ENCODE data around the gene RIPK1.

RIPK1 gene

DNA sequence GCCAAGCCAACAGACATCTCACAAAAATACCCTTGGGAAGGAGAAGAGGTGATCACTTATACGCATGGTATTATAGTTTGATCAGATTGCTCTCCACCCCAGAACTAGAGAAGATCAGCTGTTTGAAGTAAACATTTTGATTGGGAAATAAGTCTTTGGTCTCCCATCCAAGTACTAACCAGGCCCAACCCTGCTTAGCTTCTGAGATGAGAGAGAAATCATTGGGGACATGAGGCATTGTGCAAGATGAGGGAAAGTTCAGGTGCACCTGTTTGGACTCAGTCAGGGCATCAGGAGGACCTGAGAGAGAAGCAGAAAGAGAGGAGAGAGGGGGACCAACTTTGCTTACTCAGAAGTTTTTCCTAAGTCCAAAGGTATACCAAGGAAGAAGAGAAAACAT, 11.4 kb downstream of the RIPK1 start:
- ATAC-seq (ENCODE audit: insufficient read depth, low read depth) (no peak), DNase-seq (no peak)
- Histone ChIP-seq H2AFZ (ENCODE audit: low read depth, low read length) (no peak overlapping the region), H3K9me3 (ENCODE audit: insufficient read depth, low read length, severe bottlenecking) (no peaks in the 10 kb centered on the region), H3K9ac (ENCODE audit: low read depth, low read length) (no peak overlapping the region), H4K20me1 (ENCODE audit: insufficient read depth, low read length) (peaks cover 4% of the 10 kb centered on the region; the same call in 1 of the 2 replicates), H3K27ac (ENCODE audit: low read length) (no peak overlapping the region), H3K4me1 (ENCODE audit: insufficient read depth, low read length) (peaks cover 14% of the 10 kb centered on the region), H3K4me3 (ENCODE audit: low read depth in 1 of 2, low read length in 2 of 2) (no peak overlapping the region), H3K4me2 (ENCODE audit: insufficient read depth, low read length) (no peak overlapping the region), H3K79me2 (ENCODE audit: insufficient read depth, low read length) (peaks cover 28% of the 10 kb centered on the region), H3K36me3 (ENCODE audit: insufficient read depth, low read length) (peaks cover 63% of the 10 kb centered on the region), H3K27me3 (ENCODE audit: insufficient read depth, low read length, poor library complexity) (no peaks in the 10 kb centered on the region)
- TF ChIP-seq, protein P1, sequence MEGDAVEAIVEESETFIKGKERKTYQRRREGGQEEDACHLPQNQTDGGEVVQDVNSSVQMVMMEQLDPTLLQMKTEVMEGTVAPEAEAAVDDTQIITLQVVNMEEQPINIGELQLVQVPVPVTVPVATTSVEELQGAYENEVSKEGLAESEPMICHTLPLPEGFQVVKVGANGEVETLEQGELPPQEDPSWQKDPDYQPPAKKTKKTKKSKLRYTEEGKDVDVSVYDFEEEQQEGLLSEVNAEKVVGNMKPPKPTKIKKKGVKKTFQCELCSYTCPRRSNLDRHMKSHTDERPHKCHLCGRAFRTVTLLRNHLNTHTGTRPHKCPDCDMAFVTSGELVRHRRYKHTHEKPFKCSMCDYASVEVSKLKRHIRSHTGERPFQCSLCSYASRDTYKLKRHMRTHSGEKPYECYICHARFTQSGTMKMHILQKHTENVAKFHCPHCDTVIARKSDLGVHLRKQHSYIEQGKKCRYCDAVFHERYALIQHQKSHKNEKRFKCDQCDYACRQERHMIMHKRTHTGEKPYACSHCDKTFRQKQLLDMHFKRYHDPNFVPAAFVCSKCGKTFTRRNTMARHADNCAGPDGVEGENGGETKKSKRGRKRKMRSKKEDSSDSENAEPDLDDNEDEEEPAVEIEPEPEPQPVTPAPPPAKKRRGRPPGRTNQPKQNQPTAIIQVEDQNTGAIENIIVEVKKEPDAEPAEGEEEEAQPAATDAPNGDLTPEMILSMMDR (IDR thresholded peaks at IDR 0.05; ENCODE audit: borderline replicate concordance, extremely low read depth, low read length, poor library complexity, severe bottlenecking) = no peak

DNA sequence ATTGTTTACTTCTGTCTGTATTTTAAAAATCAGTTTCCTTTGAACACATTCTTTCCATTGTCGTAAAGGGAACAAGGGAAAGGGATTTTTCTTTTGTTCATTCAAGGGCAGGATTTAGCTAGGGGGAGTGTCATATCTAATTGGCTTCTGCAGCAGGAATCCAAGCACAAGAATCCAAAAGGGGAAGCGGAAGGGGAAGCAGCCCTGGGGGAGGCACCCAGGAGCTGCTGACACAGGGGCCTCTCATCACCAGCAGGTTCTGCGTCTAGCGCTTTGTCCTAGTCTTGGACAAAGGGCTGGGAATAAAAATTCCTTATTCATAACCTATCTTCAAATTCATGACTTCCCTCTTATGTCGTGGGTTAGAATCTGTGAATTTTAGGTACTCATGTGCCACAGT, 13.7 kb downstream of the RIPK1 start:
- no peak for ATAC-seq (ENCODE audit: insufficient read depth, low read depth)
- Histone ChIP-seq H3K79me2 (ENCODE audit: insufficient read depth, low read length) (peaks cover 7% of the 10 kb centered on the region), H3K27me3 (ENCODE audit: insufficient read depth, low read length, poor library complexity) (no peaks in the 10 kb centered on the region), H3K9ac (ENCODE audit: low read depth, low read length) (no peak overlapping the region), H3K36me3 (ENCODE audit: insufficient read depth, low read length) (peaks cover 82% of the 10 kb centered on the region), H3K4me1 (ENCODE audit: insufficient read depth, low read length) (no peaks in the 10 kb centered on the region), H3K4me2 (ENCODE audit: insufficient read depth, low read length) (no peak overlapping the region), H4K20me1 (ENCODE audit: insufficient read depth, low read length) (peaks cover 4% of the 10 kb centered on the region; the same call in 1 of the 2 replicates), H3K9me3 (ENCODE audit: insufficient read depth, low read length, severe bottlenecking) (no peaks in the 10 kb centered on the region), H2AFZ (ENCODE audit: low read depth, low read length) (no peak overlapping the region), H3K27ac (ENCODE audit: low read length) (no peak overlapping the region), H3K4me3 (ENCODE audit: low read depth in 1 of 2, low read length in 2 of 2) (no peak overlapping the region)
- TF ChIP-seq EZH2 (IDR thresholded peaks at IDR 0.05; ENCODE audit: borderline replicate concordance, low read depth, low read length, severe bottlenecking) = no peak
- TF ChIP-seq, protein P1 (IDR thresholded peaks at IDR 0.05; ENCODE audit: borderline replicate concordance, extremely low read depth, low read length, poor library complexity, severe bottlenecking) = no peak
- no peak for DNase-seq

DNA sequence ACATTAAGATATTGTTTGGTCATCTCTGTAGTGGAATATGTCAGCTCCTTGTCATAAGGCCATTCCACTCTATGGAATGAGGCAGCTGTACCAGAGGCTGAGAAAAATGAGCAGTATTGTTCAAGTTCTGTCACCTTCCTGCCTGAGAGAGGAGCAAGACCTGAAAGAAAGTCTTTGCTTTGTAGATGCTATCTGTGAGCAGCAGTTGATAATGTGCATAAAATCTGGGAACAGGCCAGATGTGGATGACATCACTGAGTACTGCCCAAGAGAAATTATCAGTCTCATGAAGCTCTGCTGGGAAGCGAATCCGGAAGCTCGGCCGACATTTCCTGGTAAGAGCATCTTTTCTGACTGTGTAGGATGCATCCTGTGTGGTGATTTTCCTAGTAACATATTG, 16.8 kb downstream of the RIPK1 start:
- ATAC-seq (ENCODE audit: insufficient read depth, low read depth) = no peak
- Histone ChIP-seq H3K36me3 (ENCODE audit: insufficient read depth, low read length) (peaks cover 77% of the 10 kb centered on the region), H3K4me3 (ENCODE audit: low read depth in 1 of 2, low read length in 2 of 2) (no peak overlapping the region)

More for the DNA sequence above, 16.8 kb downstream of the RIPK1 start:
- Histone ChIP-seq H3K79me2 (ENCODE audit: insufficient read depth, low read length) (no peaks in the 10 kb centered on the region), H3K4me2 (ENCODE audit: insufficient read depth, low read length) (no peak overlapping the region), H2AFZ (ENCODE audit: low read depth, low read length) (no peak overlapping the region), H3K9ac (ENCODE audit: low read depth, low read length) (no peak overlapping the region), H3K9me3 (ENCODE audit: insufficient read depth, low read length, severe bottlenecking) (no peaks in the 10 kb centered on the region), H3K4me1 (ENCODE audit: insufficient read depth, low read length) (no peaks in the 10 kb centered on the region), H4K20me1 (ENCODE audit: insufficient read depth, low read length) (peaks cover 5% of the 10 kb centered on the region; the same call in 1 of the 2 replicates), H3K27ac (ENCODE audit: low read length) (no peak overlapping the region), H3K27me3 (ENCODE audit: insufficient read depth, low read length, poor library complexity) (no peaks in the 10 kb centered on the region)
- TF ChIP-seq, protein P1 (IDR thresholded peaks at IDR 0.05; ENCODE audit: borderline replicate concordance, extremely low read depth, low read length, poor library complexity, severe bottlenecking) = no peak
- TF ChIP-seq EZH2 (IDR thresholded peaks at IDR 0.05; ENCODE audit: borderline replicate concordance, low read depth, low read length, severe bottlenecking) = no peak
- no peak for DNase-seq
